ENCODE data around the gene SGK1.
A peak's percentile ranks its signal among the peaks of the same experiment; 100 is the strongest.

Gene SGK1

DNA sequence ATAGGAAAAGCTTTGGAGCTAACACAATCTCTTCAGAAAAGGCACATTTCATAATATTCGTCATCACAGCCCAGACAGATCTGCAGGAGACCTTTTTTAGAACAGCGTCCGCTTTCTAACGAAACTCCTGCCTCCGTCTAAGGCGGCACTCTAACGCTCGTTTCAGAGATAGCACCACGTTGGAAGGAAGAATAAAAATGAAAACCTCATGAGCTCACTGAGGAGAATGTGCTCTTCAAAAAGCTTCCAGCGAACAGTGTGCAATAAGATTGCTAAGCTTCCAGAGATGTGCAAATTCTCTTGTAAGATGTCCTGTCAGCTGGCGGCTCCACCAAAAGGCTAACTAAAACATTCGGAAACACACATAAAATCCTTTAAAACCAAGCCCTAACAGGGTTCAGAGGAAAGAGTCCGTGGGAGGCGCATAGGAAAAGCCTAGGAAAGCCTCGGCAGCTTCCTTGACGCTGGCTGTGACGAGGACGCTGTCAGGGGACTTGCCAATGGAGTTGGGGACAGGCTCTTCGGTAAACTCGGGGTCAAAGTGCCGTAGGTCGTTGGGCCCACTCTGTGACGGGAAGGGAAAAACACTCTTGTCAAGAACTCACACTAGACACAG lies 147.9 kb downstream of the SGK1 start:
- DNase-seq (ENCODE audit: low spot score), result no peak

DNA sequence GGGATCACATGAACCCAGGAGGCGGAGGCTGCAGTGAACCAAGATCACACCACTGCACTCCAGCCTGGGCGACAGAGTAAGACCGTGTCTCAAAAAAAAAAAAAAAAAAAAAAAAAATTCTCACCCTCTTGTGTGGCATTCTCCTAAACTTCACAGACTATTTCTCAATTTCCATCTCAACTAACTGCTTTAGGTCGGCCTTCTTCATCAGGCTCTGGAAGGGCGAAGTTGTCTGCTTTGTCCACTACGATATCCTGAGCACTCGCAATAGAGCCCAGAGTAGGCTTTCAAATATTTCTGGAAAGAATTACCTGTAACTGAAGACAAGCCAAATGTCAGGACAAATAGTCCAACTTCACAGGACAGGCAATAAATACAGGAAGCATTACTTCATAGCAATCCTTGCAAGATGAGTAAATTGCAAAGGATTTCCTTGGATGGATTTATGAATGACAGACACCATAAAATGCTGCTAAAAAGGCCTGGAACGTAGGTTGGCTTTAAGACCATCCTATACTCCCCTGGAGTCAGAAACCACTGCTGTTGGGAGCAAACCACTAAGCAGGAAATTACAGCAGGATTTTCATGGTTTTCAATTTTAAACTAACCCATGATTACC lies 149.2 kb downstream of the SGK1 start:
- DNase-seq (ENCODE audit: low spot score), result no peak

DNA sequence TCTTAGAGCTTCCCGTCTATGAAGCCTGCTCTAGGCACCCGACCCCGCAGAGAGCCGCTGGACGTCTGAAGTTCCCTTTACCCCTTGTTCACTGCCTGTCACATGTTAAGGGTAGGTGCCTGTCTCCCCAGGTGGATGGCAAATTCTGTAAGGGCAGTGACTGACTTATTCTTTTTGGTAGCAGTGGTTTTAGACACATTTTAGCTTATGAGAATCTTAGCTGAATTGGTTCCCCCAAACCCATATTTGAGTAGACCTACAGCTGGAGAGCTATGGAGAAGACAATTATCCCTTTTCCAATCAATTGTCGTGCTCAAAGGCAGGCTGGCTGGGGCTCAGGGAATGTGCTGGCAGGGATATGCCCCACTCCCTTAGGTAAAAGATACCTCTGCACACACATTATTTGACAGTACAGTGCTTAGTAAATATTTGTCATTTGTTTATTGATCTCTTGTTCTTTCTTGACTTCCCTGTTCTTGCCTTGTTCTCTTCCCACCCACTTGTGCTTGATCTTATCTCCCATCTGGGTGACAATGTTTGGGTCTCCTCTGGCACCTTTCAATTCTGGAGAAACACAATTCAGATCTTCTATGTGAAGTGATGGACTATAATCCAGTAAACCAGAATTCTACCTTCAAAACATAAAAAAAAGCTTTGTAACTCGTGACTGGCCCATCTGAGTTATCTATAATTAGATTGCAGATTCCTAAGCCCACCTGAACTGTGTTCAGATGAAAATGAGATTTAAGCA lies 151.2 kb downstream of the SGK1 start:
- DNase-seq (ENCODE audit: low spot score), result no peak

DNA sequence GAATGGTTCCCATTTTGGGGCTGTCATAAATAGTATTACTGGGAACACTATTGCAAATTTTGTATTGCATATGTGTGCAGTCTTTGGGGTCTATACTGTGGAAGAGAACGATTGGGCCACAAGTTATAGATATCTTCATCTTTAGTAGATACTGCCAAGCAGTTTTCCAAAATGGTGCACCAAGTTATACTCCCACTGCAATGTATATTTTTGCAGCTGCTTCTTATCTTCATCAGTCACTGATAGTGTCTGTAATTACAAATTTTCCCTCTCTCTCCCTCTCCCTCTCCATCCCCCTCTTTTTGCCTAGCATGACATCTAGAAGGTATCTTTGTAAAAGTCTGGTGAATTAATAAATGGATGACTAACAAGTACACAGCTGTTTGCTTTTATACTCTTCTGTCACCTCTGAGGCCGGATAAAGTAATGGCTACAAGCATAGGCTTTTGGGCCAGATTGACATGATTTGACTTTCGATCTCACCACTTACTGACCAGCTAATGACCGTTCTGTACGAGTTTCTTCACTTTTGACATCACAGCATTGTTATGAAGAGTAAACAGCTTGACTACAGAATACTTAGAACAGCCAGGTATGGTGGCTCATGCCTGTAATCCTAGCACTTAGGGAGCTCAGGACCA lies 152.2 kb downstream of the SGK1 start:
- no peak for DNase-seq (ENCODE audit: low spot score)

DNA sequence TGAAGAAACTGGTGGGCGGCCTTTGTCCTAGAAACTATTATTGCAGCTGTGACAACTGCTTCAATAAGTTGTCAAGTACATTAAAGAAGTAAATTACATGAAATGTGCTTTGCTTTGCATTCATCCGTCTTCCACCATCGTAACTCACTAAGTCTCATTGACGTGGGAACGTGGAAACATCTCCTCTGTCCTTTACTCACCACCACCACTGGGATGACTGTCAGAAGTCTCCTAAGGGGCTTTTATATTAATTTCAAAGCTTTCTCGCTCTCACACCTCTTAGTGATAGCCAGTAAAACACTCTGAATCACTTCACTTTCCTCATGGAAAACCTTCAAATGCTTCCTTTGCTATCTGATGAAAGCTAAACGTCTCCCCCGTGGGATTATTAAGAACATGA lies 153.6 kb downstream of the SGK1 start:
- no peak for DNase-seq (ENCODE audit: low spot score)

DNA sequence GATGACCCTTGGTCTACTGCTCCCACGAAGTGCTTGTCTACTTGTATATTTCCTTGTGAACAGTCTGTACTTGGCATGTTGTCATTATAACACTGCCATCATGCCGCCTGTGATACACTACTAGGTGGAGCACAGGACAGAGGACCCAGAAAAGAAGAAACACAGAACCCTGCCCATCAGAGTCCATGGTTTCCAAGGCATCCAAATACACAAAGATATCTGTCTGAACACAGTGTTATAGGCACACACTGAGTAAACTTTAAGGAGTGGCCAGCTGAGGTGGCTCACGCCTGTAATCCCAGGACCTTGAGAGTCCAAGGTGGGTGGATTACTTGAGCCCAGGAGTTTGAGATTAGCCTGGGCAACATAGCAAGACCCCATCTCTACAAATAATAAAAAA lies 155.0 kb downstream of the SGK1 start:
- no peak for DNase-seq (ENCODE audit: low spot score)

DNA sequence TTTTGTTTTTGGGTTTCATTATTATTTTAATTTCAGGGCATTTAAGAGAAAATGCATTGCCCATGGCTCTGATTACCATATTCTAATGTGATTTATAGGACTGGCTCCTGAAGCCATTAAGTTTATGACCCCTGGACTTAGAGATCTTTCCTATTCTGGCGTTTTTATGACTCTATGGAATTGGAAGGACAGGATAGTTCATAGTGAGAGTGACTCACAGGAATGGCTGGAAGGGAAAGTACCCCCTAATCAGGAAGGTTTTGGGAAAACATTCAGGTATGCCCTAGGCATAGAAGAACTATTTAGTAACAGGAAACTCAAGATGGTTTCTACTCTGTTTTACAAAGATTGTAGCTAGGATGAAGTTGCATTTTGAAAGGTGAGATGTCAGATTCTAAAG lies 156.9 kb downstream of the SGK1 start:
- no peak for DNase-seq (ENCODE audit: low spot score)

DNA sequence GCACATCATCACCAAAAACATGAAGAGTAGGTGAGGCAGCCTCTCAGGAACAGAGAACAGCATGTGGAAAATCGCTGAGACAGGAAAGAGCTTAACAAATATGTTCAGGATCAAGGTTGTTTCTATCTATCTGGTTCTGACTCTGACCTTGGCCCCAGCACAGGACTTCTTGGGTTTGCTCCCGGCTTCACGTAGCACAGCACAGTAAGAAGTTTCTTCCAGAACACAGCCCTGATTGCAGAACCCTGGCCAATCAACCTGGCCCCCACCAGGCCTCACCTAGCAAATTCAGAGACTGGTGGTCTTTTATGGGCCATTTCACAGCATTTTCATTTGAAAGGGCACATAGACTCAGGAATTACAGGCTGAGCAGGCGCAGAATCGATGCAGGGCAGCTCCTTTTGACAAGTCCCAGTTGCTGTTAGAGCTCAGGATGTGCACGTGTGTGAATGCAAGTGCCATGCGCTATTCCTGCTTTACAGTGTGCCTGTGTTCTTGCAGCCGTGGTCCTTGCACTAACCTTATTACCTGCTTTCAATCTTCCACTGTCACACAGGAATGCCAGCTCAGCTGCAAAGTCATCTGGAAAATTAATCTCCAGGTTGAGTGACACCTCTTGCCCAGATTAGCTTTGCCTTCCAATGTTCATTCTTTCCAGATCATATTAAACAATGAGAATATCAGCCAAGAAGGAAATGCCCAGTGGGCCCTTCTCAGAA lies 165.0 kb downstream of the SGK1 start:
- DNase-seq (ENCODE audit: low spot score), result no peak

DNA sequence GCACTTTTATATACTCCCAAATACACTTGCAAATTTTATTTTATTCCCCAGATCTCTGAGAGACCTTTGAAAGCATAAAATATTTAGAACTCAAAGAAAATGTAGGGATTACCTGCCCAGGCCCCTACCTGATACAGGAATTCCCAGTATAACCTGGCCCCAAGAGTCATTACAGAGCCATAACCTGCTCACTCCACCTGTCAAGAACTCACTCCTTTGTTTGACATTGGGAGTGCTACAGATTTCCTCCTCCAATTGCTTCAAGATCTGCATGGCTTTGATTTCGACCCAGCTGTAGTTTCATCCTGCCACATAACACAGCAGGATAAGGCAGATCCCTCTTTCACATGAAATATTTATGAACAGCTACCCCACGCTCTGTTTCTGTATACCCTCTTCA lies 169.3 kb downstream of the SGK1 start:
- no peak for DNase-seq (ENCODE audit: low spot score)

DNA sequence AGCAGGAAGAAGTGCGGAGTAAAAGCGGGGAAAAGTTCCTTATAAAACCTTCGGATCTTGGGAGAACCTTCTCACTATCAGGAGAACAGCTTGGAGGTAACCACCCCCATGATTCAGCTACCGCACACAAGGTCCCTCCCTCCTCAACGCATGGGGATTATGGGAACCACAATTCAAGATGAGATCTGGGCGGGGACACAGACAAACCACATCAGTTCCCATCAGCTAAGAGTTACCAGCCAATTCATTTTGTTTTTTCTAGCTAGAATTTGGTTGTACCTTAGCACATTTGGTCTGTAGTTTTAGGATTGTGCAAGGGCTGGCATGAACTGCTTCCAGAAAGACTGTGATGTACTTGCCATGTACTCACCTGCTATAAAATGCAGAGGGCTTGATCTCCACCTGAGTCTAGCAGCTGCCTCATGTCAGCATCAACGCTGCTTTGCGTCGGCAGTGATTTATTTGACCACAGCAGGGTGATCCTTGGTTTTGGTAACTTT lies 170.8 kb downstream of the SGK1 start:
- no peak for DNase-seq (ENCODE audit: low spot score)

DNA sequence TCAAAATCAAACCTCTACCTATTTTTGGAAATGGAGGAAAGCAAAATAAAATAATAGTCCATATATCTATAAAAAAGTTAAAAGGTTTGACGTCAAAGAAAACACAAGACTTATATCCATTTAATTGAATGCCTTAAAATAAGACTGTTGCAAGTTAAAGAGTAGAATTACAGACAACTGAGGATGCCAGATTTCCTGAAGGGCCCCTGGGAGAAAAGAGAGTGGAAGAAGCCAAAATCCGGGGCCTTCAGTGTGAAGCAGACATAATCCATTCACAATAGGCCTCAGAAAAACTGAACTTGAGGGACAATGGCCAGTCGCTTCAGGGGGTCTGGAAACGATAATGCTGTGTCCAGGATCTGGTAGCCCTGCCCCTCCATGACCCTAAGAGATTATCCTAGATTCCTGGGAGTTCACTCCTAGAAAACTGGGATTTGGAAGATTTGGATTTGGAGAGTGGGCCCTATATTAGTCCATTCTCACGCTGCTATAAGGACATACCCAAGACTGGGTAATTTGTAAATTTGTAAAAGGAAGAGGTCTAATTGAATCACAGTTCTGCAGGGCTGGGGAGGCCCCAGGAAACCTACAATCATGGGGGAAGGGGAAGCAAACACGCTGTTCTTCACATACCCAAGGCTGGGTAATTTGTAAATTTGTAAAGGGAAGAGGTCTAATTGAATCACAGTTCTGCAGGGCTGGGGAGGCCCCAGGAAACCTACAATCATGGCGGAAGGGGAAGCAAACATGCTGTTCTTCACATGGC lies 171.5 kb downstream of the SGK1 start:
- no peak for DNase-seq (ENCODE audit: low spot score)

DNA sequence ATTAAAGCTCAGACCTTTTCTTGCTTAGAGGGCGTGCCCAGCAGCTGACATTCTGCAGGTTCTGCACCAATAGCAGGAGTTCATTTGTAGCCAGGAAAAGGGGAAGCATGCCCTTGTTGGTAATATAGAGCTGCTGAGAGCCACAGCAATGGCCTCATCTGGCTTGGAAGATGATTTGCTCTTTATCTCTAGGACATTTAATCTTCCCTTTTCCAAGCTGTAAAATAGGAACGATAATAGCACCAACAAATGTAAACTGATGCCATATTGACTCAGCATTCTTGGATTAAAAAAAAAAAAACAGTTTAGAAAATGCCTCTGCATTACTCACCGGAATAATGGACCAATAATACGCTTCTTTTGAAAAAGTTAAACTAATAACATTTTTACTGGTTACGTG lies 172.1 kb downstream of the SGK1 start:
- DNase-seq (ENCODE audit: low spot score), result peak; percentile 24

DNA sequence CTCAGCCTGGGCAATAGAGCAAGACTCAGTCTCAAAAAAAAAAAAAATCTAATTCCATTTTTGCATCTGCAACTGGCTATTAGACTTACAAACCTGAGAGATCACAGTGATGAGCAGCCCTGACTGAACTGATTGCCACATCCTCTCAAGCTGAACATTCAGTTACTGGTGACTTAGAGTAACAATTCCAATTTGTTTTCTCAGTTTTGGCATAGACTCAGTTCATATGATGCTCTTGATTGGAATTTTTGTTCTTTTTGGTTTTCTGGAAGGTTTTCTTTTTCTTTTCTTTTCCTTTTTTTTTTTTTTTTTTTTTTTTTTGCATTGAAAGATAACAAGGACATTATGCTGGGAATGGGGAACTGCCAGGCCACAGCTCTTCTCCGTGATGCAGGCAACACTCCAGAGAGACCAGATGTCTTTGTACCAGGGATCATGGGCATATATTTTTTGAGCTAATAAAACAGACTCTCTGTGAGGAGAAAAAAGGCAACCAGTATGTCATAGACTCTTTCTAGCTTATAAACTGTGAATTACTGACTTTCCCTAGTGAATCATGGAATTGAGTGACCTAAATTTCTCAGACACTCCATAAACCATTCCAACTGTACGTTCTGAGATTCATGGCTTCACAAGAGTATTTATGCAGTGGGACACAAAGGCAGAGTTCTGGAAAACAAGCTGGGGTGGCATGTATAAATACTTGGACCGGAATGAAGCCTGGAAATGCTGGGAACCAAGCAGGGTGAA lies 179.5 kb downstream of the SGK1 start:
- DNase-seq (ENCODE audit: low spot score), result peak; percentile 64

DNA sequence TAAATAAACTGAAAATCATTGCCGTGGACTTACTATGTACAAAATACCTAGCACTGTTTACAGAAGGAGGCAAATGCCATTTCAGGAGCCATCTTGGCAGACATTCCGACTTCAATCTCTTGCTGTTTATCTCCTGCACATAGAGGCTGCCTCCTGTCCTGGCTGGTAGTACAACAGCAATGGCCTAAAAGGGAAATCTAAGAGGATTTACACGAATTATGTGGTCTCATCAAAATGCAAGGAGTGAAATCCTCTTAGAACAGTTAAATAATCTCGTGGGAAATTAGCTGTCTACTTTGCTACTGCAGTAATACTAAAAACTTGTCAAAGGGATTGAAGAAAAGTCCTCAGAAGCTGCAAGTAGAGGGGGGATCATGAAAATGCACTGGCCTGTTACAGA lies 183.3 kb downstream of the SGK1 start:
- no peak for DNase-seq (ENCODE audit: low spot score)

DNA sequence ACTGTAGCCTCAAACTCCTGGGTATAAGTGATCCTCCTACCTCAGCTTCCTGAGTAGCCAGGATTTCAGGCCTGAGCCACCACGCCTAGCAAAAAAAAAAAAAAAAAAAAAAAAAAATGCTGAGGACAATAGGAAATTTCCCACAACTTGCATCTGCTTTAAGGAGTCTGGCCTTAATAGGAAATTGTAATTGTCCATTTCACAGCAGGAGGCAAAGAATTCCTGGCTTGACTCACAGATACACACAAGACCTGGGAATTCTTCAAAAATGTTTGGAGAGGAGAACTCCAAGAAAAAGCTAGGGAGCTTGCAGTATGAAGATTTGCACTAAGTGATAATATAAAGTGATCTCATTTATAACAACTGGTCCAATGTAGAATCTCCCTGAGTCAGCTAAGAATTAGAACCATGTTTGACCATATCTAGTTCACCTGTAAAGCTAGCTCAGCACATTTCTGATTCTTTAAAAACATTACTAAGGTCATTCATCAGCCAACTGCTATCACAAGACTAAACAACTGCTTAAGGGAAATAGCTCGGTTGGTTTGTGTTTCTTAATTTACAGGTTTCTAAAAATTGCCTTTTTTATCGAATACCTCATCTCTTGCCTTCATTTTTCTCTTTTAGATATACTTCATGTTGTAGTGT lies 185.3 kb downstream of the SGK1 start:
- no peak for DNase-seq (ENCODE audit: low spot score)

DNA sequence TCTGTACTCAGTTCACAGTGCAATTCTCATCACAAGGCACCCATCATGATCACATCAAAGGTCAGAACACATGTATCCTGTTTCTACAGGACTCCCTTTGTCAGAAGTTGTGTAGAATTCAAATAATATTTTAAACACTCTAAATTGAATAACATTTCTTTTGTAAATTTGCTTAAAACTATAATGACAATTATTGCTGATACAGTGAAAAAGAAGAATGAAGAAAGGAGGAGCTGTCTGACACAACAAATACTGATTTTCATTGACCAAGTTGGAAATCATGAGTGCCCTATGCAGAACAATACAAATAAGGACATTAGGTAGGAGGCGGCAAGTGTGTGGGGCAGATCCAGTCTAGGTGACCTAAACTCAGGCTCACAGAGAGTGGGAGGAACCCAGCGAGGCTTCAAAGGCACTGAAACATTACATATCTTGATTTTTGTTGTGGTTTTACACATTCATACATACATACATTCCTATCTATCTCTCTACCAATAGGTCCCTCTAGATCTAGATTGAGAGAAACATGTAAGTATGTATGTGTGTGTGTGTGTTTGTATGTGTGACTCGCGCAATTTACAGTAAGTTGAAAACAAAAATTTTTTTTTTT lies 186.3 kb downstream of the SGK1 start:
- no peak for DNase-seq (ENCODE audit: low spot score)

DNA sequence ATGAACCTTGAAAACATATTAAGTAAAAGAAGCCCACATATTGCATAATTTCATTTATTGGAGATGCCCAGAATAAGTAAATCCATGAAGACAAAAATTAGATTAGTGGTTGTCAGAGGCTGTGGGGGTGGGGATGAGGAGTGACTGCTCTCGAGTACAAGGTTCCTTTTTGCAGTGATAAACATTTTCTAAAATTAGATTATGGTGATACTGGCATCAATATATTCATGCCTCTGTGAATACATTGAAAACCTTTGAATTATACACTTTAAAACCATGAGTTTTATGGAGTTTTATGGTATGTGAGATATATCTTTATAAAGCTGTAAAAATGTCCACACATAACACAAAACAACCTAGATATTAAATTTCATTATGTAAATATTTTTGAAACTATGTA lies 189.8 kb downstream of the SGK1 start:
- DNase-seq (ENCODE audit: low spot score), result no peak

DNA sequence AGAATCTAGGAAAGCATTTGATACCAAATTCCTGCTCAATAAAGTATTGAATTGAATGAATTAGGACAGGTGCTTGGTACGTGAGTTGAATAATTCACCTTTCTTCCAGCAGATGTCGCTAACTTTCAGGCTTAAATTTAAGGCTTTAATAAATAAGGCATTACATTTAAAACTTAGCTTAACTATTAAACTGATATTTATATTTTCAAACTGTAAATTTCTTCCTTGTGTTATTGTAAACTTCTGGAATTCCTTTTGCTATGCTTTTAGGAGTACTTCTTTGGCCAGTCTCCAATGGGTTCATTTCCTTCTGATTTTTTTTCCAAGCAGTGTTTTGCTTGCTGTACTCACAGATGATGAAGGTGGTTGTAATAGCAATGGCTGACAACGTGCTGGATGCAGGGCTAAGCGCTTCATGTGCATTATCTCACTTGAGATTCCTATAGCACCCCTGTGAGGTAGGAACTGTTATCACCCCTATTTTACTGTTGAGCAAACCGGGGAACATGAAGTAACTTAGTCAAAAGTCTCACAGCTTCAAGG lies 194.2 kb downstream of the SGK1 start:
- DNase-seq (ENCODE audit: low spot score), result peak; percentile 56

DNA sequence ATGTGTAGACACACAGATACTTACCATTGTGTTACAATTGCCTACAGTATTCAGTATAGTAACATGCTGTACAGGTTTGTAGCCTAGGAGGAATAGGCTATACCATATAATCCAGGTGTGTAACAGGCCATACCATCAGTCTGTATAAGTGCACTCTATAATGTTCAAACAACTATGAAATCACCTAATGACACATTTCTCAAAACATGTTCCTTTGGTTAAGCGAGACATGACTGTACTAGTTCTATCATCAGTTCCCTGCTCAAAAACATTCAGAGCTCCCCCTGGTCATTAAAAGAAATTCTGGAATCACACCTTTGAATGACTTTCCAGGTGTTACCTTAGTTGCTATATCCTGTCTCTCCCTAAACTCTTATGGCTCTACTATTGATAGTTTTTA lies 195.1 kb downstream of the SGK1 start:
- DNase-seq (ENCODE audit: low spot score), result no peak

DNA sequence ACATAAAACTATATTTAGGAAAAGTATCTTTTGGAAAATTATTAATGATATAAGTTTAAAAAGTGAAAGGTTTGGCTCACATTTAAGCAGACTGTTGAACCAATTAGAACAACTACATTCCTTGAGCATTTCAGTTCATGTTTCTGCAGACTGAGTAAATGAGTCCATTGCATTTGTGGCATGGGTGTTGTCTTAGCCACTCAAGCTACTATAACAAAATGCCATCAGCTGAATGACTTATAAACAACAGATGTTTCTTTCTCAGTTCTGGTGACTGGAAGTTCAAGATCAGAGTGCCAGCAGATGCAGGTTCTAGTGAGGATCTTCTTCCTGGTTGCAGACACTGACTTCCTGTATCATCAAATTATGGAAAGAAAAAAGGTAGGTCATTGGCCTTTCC lies 198.4 kb downstream of the SGK1 start:
- no peak for DNase-seq (ENCODE audit: low spot score)

All from GM03348 (cell line).